Vagina (tissue), 2 donors: ENCODE measurements around the gene TRMT61A. TPM values are rescaled to one million over a fixed set of nuclear protein-coding genes. Genes with fewer than 3 reads are reported as not detected.
A peak's percentile ranks its signal among the peaks of the same experiment; 100 is the strongest.

Experiments
- DNase-seq, 2 donors: peaks; one replicate each; pipeline ENCODE4 v3.0.0-alpha.2; 2017; ENCODE audit errors: extremely low spot score in 2 of 2
- H3K27ac ChIP-seq: fragments of 200-600 bp; sonication (generic); one replicate; pipeline ENCODE4 v1.5.1; 2019
- H3K27me3 ChIP-seq: fragments of 200-600 bp; sonication (generic); one replicate; pipeline ENCODE4 v1.5.1; 2019
- H3K36me3 ChIP-seq, 2 donors: fragments of 200-600 bp; sonication (generic); one replicate each; pipeline ENCODE4 v1.5.1; 2017 to 2019
- H3K4me1 ChIP-seq: fragments of 200-600 bp; sonication (generic); one replicate; pipeline ENCODE4 v1.5.1; 2019
- H3K4me3 ChIP-seq, 2 donors: fragments of 200-600 bp; sonication (generic); 1 replicate in 1 of 2; 2 replicates in 1 of 2; pipeline ENCODE4 v1.5.1; 2016 to 2019
- H3K9me3 ChIP-seq: fragments of 200-600 bp; sonication (generic); one replicate; pipeline ENCODE4 v1.5.1; 2019
- POLR2A ChIP-seq, 2 donors: fragments of 450-650 bp; IDR thresholded peaks; one replicate each; pipeline ENCODE4 v1.6.1; 2017; ENCODE audit warnings: antibody characterized with exemption in 2 of 2, mild to moderate bottlenecking in 2 of 2, moderate library complexity in 2 of 2
- POLR2AphosphoS5 ChIP-seq, 2 donors: sonication (generic); formaldehyde crosslinking; IDR thresholded peaks; one replicate each; pipeline ENCODE4 v1.9.0; 2017; ENCODE audit warnings: antibody characterized with exemption in 2 of 2, mild to moderate bottlenecking in 2 of 2, low read depth in 1 of 2; ENCODE audit not compliant: insufficient read depth in 1 of 2
- intact Hi-C: fragments of 100-400 bp; cut with DNase I; formaldehyde crosslinking; loops from one replicate; pipeline ENCODE4 v1.15.1; 2023
- total RNA-seq: library from RNA; depleted of rRNA; stranded (reverse); fragments of >200 nt; gene quantifications from one replicate; pipeline ENCODE4 v1.2.3, GENCODE V29; 2016
- TF ChIP-seq, protein P1 (sequence below), 3 experiments: fragments of 450-650 bp in 2 of 3; fragments of 200-600 bp in 1 of 3; sonication (generic) in 1 of 3; IDR thresholded peaks; one replicate each; pipeline ENCODE4 v1.5.1; 2017 to 2019; ENCODE audit warnings: antibody characterized with exemption in 3 of 3, mild to moderate bottlenecking in 2 of 3, moderate library complexity in 2 of 3

TRMT61A gene
- total RNA-seq, 1 donor from 2014 or later = 17.7 TPM

DNA sequence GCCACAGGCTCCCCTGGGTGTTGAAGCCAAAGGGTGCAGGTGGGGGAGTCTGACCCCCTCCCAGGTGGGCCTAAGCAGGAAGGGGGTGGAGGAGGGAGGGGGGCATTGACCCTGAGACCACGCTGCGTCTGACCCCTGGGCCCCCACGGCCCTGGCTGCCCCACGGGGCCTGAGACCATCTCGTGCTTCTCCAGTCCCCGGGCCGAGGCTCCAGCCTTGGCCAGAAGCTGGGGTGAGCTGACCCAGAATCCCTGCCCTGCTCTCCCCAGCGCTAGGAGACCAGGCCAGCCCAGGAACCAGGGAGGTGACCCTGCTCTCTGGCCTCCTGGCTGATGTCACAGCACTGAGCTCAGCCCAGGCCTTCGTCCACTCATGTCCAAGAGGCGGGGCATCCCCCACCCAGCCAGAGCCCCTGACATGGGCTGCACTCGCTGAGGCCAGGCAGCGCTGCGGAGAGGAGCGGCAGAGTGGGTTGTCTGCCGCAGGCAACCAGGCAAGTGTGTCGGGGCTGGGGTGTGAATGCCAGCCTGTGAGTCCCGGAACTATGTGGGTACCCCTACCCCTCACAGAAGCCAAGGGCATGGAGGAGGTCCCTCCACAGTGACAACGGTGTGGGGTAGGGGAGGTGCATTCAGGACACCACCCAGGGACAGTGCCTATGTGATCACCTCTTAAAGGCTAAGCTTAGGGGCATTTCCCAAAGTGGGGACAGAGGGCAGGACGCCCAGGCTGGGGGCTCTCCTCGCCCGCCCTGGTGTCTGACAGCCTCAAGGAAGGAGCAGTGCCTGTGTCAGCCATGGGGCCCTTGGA, 6.3 kb downstream of the TRMT61A start:
- Histone ChIP-seq H3K27ac (peak overlapping the region; percentile 88), H3K9me3 (no peaks in the 10 kb centered on the region), H3K36me3 (peaks cover 0 to 5% of the 10 kb centered on the region in 2 donors), H3K4me3 (peak overlapping the region in 1 of 2 donors; percentile 7), H3K27me3 (no peaks in the 10 kb centered on the region), H3K4me1 (peaks cover 93% of the 10 kb centered on the region)
- DNase-seq = no peak
- intact Hi-C loops = no loop called here
- TF ChIP-seq POLR2AphosphoS5 (IDR thresholded peaks at IDR 0.05; ENCODE audit: insufficient read depth in 1 of 2, low read depth in 1 of 2) (peak in 1 of 2 donors; percentile 69), POLR2A (IDR thresholded peaks at IDR 0.05) (no peak)

DNA sequence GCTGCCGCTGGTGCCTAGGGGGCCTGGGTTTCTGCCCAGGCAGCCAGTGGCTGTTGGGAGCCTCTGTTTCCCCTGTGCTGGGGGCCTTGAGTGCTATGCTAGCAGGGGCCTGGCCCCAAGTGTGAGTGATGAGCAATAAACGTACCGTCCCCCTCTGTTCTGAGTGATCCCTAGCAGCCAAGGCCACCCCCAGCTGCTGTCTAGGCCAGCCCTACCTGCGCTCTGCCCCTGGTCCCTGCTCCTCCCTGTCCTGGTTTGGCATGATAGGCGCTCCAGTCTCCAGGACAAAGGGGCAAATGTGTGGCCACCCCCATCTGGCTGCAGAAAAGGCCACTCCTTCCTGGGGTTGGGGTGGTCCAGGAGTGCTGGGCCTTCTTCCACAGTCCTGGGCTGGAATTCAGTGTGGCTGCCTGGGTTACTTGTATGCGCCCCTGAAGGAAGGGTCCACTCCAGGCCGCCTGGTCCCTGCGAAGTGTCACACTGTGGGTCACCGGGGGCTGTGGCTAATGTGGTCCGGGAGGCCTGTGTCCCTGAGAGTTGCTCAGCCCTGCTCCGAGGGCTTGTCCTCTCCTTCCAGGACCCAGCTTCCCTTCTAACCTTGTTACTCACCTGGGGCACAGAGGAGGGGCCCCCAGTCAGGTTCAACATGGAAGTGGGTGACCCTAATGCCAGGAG, 7.0 kb downstream of the TRMT61A start:
- DNase-seq = no peak
- Histone ChIP-seq H3K4me1 (peaks cover 92% of the 10 kb centered on the region), H3K36me3 (peaks cover 0 to 5% of the 10 kb centered on the region in 2 donors), H3K9me3 (no peaks in the 10 kb centered on the region), H3K4me3 (peak overlapping the region in 1 of 2 donors; percentile 7), H3K27me3 (no peaks in the 10 kb centered on the region), H3K27ac (peak overlapping the region; percentile 88)
- intact Hi-C loops = no loop called here
- TF ChIP-seq POLR2AphosphoS5 (IDR thresholded peaks at IDR 0.05; ENCODE audit: insufficient read depth in 1 of 2, low read depth in 1 of 2) (no peak), POLR2A (IDR thresholded peaks at IDR 0.05) (no peak)
- TF ChIP-seq, protein P1, sequence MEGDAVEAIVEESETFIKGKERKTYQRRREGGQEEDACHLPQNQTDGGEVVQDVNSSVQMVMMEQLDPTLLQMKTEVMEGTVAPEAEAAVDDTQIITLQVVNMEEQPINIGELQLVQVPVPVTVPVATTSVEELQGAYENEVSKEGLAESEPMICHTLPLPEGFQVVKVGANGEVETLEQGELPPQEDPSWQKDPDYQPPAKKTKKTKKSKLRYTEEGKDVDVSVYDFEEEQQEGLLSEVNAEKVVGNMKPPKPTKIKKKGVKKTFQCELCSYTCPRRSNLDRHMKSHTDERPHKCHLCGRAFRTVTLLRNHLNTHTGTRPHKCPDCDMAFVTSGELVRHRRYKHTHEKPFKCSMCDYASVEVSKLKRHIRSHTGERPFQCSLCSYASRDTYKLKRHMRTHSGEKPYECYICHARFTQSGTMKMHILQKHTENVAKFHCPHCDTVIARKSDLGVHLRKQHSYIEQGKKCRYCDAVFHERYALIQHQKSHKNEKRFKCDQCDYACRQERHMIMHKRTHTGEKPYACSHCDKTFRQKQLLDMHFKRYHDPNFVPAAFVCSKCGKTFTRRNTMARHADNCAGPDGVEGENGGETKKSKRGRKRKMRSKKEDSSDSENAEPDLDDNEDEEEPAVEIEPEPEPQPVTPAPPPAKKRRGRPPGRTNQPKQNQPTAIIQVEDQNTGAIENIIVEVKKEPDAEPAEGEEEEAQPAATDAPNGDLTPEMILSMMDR (IDR thresholded peaks at IDR 0.05) = no peak

DNA sequence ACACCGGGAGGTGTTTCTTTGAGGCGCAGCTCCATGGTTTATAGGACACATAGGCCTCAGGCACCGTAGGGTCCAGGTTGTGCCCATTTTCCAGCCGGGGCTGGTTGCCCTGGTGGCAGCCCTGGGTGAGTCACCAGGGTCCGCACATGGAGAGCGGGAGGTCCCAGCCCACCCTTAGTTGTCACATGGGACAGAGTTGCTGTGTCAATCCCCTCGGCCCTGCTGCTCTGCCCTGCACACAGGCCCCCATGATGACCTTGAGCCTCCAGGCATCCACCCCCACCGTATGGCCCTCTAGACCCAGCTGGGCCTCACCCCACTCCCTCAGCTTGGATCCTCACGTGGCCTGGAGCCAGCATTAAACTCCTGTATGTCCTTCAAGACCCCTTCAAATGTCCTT, 7.7 kb downstream of the TRMT61A start:
- intact Hi-C loops = no loop called here
- H3K4me1 ChIP-seq = peaks cover 92% of the 10 kb centered on the region
- TF ChIP-seq POLR2AphosphoS5 (IDR thresholded peaks at IDR 0.05; ENCODE audit: insufficient read depth in 1 of 2, low read depth in 1 of 2) (no peak), POLR2A (IDR thresholded peaks at IDR 0.05) (no peak)
- TF ChIP-seq, protein P1 (IDR thresholded peaks at IDR 0.05) = no peak
- H3K27ac ChIP-seq = peak overlapping the region; percentile 88
- no peaks in the 10 kb centered on the region for H3K27me3 ChIP-seq
- no peaks in the 10 kb centered on the region for H3K9me3 ChIP-seq
- DNase-seq = no peak
- H3K4me3 ChIP-seq = no peak overlapping the region
- H3K36me3 ChIP-seq = peaks cover 0 to 5% of the 10 kb centered on the region in 2 donors

DNA sequence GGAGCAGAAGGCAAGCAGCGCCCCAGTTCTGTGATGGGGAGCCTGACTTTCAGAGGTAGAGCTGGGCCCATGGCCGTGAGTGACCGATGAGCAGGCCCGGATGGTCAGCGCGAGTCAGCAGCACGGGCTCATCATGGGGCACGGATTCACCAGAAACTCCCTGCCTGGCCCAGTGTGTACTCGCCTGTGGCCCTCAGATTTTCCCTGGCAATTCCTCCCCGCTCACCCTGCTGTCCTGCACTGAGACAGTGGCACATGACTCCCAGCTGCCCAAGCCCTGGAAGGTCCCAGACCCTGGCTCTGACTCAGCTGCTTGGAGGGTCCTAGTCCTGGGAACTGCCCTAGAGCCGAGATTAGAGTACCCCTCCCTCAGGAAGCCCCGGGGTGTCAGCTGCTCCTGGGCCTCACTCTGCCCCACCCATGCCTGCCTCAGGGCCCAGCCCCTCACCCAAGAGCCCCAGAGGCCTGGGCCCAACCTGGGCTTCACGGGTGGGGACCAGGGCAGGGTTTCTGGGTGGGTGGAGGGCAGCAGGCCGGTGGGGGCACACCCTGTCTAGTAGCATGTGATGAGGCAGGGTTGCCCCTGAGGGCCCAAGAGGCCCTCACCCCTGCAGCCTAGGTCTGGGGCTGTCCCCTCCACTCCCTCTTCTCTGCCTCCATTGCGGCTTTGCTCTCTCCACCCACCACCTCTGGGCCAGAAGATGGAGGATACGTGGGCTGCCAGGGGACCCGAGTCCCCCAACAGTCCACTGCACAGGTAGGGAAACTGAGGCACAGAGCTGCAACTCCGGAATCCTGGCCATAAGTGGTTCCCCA, 8.4 kb downstream of the TRMT61A start:
- intact Hi-C loops = no loop called here
- no peaks in the 10 kb centered on the region for H3K9me3 ChIP-seq
- peaks cover 0 to 5% of the 10 kb centered on the region in 2 donors for H3K36me3 ChIP-seq
- H3K27ac ChIP-seq = peak overlapping the region; percentile 88
- peaks cover 92% of the 10 kb centered on the region for H3K4me1 ChIP-seq
- H3K27me3 ChIP-seq = no peaks in the 10 kb centered on the region
- no peak overlapping the region for H3K4me3 ChIP-seq
- no peak for DNase-seq
- TF ChIP-seq, protein P1 (IDR thresholded peaks at IDR 0.05) = no peak
- no peak for TF ChIP-seq POLR2AphosphoS5 (IDR thresholded peaks at IDR 0.05; ENCODE audit: insufficient read depth in 1 of 2, low read depth in 1 of 2)
- no peak for TF ChIP-seq POLR2A (IDR thresholded peaks at IDR 0.05)
